Measurements from ENCODE around the gene SLC38A9. TPM values are rescaled to one million over a fixed set of nuclear protein-coding genes. Genes with fewer than 3 reads are reported as not detected.

The SLC38A9 gene
- total RNA-seq, 2 donors from 2014 or later, result 15.2 to 16.4 TPM

Other genes starting within 250 kb of the SLC38A9 start
- 100 to 1,000 TPM; 274 to 337 TPM for gene PLPP1, start 177.4 kb downstream of the SLC38A9 start, total RNA-seq
- gene DDX4, start 25.7 kb upstream of the SLC38A9 start, total RNA-seq, result not detected
- gene IL31RA, start 139.0 kb upstream of the SLC38A9 start, total RNA-seq, result not detected

All from posterior vena cava (tissue), 2 donors.